Karpas-422 (cell line): ENCODE results near the gene RBM45. TPM values are rescaled to one million over a fixed set of nuclear protein-coding genes. Genes with fewer than 3 reads are reported as not detected.

Experiments
- small RNA-seq: library from RNA; depleted of rRNA; stranded (forward); fragments of <200 nt; gene quantifications from one replicate; pipeline ENCODE3, GENCODE V24; 2014
- total RNA-seq: library from RNA; depleted of rRNA; stranded (reverse); fragments of >200 nt; shearing (Covaris generic); gene quantifications from 2 replicates; pipeline ENCODE4 v1.2.3, GENCODE V29; 2014; ENCODE audit warnings: low replicate concordance; rRNA removed

The RBM45 gene
- total RNA-seq, 1 experiment from 2014 or later = 32.8 TPM

Small RNA genes lying within 50 kb of the gene (small RNA-seq; reads per million reads assigned to genes)
- not detected for gene AC011998.1
- gene RNU5E-9P = 1.1 reads per million, percentile 34 among the genes with 10 or more reads in this experiment

Other genes with a start within 250 kb of the RBM45 start
- gene PDE11A, start 39.7 kb upstream of the RBM45 start, total RNA-seq = 0.52 TPM in 1 of 2 replicates, not detected in the other
- 0.11 and 0.30 TPM in 2 replicates for gene OSBPL6, start 82.1 kb downstream of the RBM45 start, total RNA-seq